ENCODE results near the gene TMEM11. TPM values are rescaled to one million over a fixed set of nuclear protein-coding genes. Genes with fewer than 3 reads are reported as not detected.

Gene TMEM11
- polyA plus RNA-seq, 3 donors: 25.7 to 68.1 (median 59.5) TPM

- peaks cover 100% of the 10 kb centered on the region for H4K20me1 ChIP-seq (ENCODE audit: insufficient read depth, low read length)
- peaks cover 0 to 2% (median 0%) of the 10 kb centered on the region in 3 donors for H3K27me3 Mint-ChIP-seq (ENCODE audit: low read depth in 3 of 3)
- H2AFZ ChIP-seq (ENCODE audit: insufficient read depth, low read depth, low read length, poor library complexity, severe bottlenecking): no peak overlapping the region
- WGBS (ENCODE audit: insufficient coverage): 94% methylated on average over 9 of the region's 15 CpGs
- H3K9me3 ChIP-seq (replicated peaks in 1 of 2; ENCODE audit: control insufficient read depth in 1 of 2, insufficient read depth in 1 of 2, low read length in 2 of 2): no peaks in the 10 kb centered on the region
- H3K36me3 ChIP-seq (replicated peaks in 1 of 2; ENCODE audit: control insufficient read depth in 1 of 2, insufficient read depth in 2 of 2, low read length in 2 of 2): peaks cover 37 to 85% of the 10 kb centered on the region in 2 donors
- DNase-seq: no peak
- H3K27ac Mint-ChIP-seq: peak overlapping the region in 2 of 7 donors; percentile 51 to 69
- H3K79me2 ChIP-seq (ENCODE audit: insufficient read depth, low read length): peaks cover 83% of the 10 kb centered on the region
- H3K36me3 Mint-ChIP-seq: peaks cover 38 to 82% of the 10 kb centered on the region in 2 donors
- TF ChIP-seq CTCF (IDR thresholded peaks at IDR 0.05): no peak
- no peaks in the 10 kb centered on the region for H3K4me1 ChIP-seq (ENCODE audit: control insufficient read depth in 1 of 2, insufficient read depth in 2 of 2, low read length in 2 of 2)
- no peaks in the 10 kb centered on the region for H3K9me3 Mint-ChIP-seq
- H3K4me3 Mint-ChIP-seq: no peak overlapping the region
- intact Hi-C loops (cut with micrococcal nuclease): no loop called here
- no peaks in the 10 kb centered on the region for H3K27me3 ChIP-seq (ENCODE audit: control insufficient read depth in 2 of 2, insufficient read depth in 2 of 2, low read length in 2 of 2)
- peak overlapping the region in 1 of 2 donors; percentile 49 for H3K27ac ChIP-seq (ENCODE audit: low read depth in 1 of 2, low read length in 2 of 2)
- peaks cover 19% of the 10 kb centered on the region for H3K4me1 Mint-ChIP-seq
- H3K4me3 ChIP-seq (replicated peaks in 1 of 3; ENCODE audit: low read depth in 2 of 3, low read length in 3 of 3): no peak overlapping the region
- no peak overlapping the region for H3K9ac ChIP-seq (ENCODE audit: insufficient read depth, low read length, poor library complexity, severe bottlenecking)
- no peak overlapping the region for H3K4me2 ChIP-seq (replicated peaks; ENCODE audit: extremely low read depth, low read length, poor library complexity, severe bottlenecking)
These were observed 13.2 kb downstream of the TMEM11 start for GRCh38 chr17:21200590-21201297.

- Histone ChIP-seq H3K4me2 (replicated peaks; ENCODE audit: extremely low read depth, low read length, poor library complexity, severe bottlenecking) (no peak overlapping the region), H3K79me2 (ENCODE audit: insufficient read depth, low read length) (peaks cover 74% of the 10 kb centered on the region), H3K27ac (ENCODE audit: low read depth in 1 of 2, low read length in 2 of 2) (peak overlapping the region in 1 of 2 donors; percentile 20), H3K4me3 (replicated peaks in 1 of 3; ENCODE audit: low read depth in 2 of 3, low read length in 3 of 3) (no peak overlapping the region), H3K9me3 (replicated peaks in 1 of 2; ENCODE audit: control insufficient read depth in 1 of 2, insufficient read depth in 1 of 2, low read length in 2 of 2) (no peaks in the 10 kb centered on the region), H3K4me1 (ENCODE audit: control insufficient read depth in 1 of 2, insufficient read depth in 2 of 2, low read length in 2 of 2) (no peaks in the 10 kb centered on the region), H3K9ac (ENCODE audit: insufficient read depth, low read length, poor library complexity, severe bottlenecking) (no peak overlapping the region), H3K36me3 (replicated peaks in 1 of 2; ENCODE audit: control insufficient read depth in 1 of 2, insufficient read depth in 2 of 2, low read length in 2 of 2) (peaks cover 37 to 80% of the 10 kb centered on the region in 2 donors), H2AFZ (ENCODE audit: insufficient read depth, low read depth, low read length, poor library complexity, severe bottlenecking) (no peak overlapping the region), H3K27me3 (ENCODE audit: control insufficient read depth in 2 of 2, insufficient read depth in 2 of 2, low read length in 2 of 2) (no peaks in the 10 kb centered on the region), H4K20me1 (ENCODE audit: insufficient read depth, low read length) (peaks cover 94% of the 10 kb centered on the region)
- peaks cover 15% of the 10 kb centered on the region for H3K4me1 Mint-ChIP-seq
- peaks cover 39 to 79% of the 10 kb centered on the region in 2 donors for H3K36me3 Mint-ChIP-seq
- peak overlapping the region in 2 of 7 donors; percentile 35 to 68 for H3K27ac Mint-ChIP-seq
- WGBS (ENCODE audit: insufficient coverage): 88% methylated on average over 9 of the region's 10 CpGs
- DNase-seq: no peak
- H3K9me3 Mint-ChIP-seq: no peaks in the 10 kb centered on the region
- H3K4me3 Mint-ChIP-seq: no peak overlapping the region
- intact Hi-C loops (cut with micrococcal nuclease): no loop called here
- H3K27me3 Mint-ChIP-seq (ENCODE audit: low read depth in 3 of 3): peaks cover 0 to 2% (median 0%) of the 10 kb centered on the region in 3 donors
- TF ChIP-seq CTCF (IDR thresholded peaks at IDR 0.05): no peak
These were observed 14.1 kb downstream of the TMEM11 start for GRCh38 chr17:21199856-21200255.

All from CD14-positive monocyte (primary cell).